SK-N-SH (cell line): Measurements from ENCODE around the gene ANKUB1. TPM values are rescaled to one million over a fixed set of nuclear protein-coding genes. Genes with fewer than 3 reads are reported as not detected.

ENCODE experiments used
- CTCF ChIA-PET: fragments of 300-600, 350-600 bp; formaldehyde crosslinking; extraction: SDS; loops from one replicate; lab custom pipeline; 2021; lab: Yijun Ruan, JAX
- POLR2A ChIA-PET: fragments of 350-600 bp; sonication (Branson Sonifier 250); formaldehyde crosslinking; extraction: SDS; loops from one replicate; lab custom pipeline; 2020; ENCODE audit warnings: antibody characterized with exemption, inconsistent platforms; lab: Yijun Ruan, JAX
- DNase-seq: peaks from one replicate; pipeline ENCODE4 v3.0.0; 2012
- H2AFZ ChIP-seq: fragments of 200-600 bp; sonication (generic); 2 replicates; pipeline ENCODE4 v1.8.1; 2016; ENCODE audit warnings: antibody characterized with exemption, mild to moderate bottlenecking, low read depth
- H3F3A ChIP-seq: fragments of 200-600 bp; sonication (generic); replicated peaks from 2 replicates; pipeline ENCODE3; 2016; ENCODE audit warnings: antibody characterized with exemption, mild to moderate bottlenecking; ENCODE audit not compliant: insufficient read depth
- H3K27ac ChIP-seq, 2 experiments: fragments of 200-500 bp in 1 of 2; fragments of 200-600 bp in 1 of 2; sonication (Bioruptor generic) in 1 of 2; sonication (generic), shearing (Covaris generic) in 1 of 2; 2 replicates each; pipeline versions ENCODE4 v1.5.1 to v1.6.1; 2014 to 2016; ENCODE audit warnings: low read depth in 2 of 2, inconsistent platforms in 1 of 2, low read length in 1 of 2, mild to moderate bottlenecking in 1 of 2, mixed read lengths in 1 of 2
- H3K27me3 ChIP-seq: fragments of 200-600 bp; sonication (generic), shearing (Covaris generic); 2 replicates; pipeline ENCODE4 v1.6.1; 2016; ENCODE audit warnings: mixed run types; ENCODE audit not compliant: insufficient read depth
- H3K36me3 ChIP-seq, 2 experiments: fragments of 200-500 bp in 1 of 2; fragments of 200-600 bp in 1 of 2; sonication (Bioruptor generic) in 1 of 2; sonication (generic) in 1 of 2; replicated peaks in 1 of 2; 2 replicates each; pipeline versions ENCODE3 to v1.5.1; 2014 to 2016; ENCODE audit warnings: low read length in 1 of 2, mild to moderate bottlenecking in 1 of 2; ENCODE audit not compliant: insufficient read depth in 2 of 2, control insufficient read depth in 1 of 2
- H3K4me1 ChIP-seq, 2 experiments: fragments of 200-500 bp in 1 of 2; fragments of 200-600 bp in 1 of 2; sonication (Bioruptor generic) in 1 of 2; sonication (generic), shearing (Covaris generic) in 1 of 2; 2 replicates each; pipeline versions ENCODE4 v1.5.1 to v1.6.1; 2014 to 2016; ENCODE audit warnings: low read depth in 1 of 2, low read length in 1 of 2, mixed run types in 1 of 2; ENCODE audit not compliant: insufficient read depth in 2 of 2, control insufficient read depth in 1 of 2
- H3K4me2 ChIP-seq: fragments of 200-600 bp; sonication (generic), shearing (Covaris generic); 2 replicates; pipeline ENCODE4 v1.6.1; 2017; ENCODE audit warnings: mixed run types
- H3K4me3 ChIP-seq, 2 experiments: fragments of 200-500 bp in 1 of 2; fragments of 200-600 bp in 1 of 2; sonication (Bioruptor generic) in 1 of 2; sonication (generic), shearing (Covaris generic) in 1 of 2; 2 replicates each; pipeline versions ENCODE4 v1.5.1 to v1.8.1; 2014 to 2016; ENCODE audit warnings: low read depth in 2 of 2, inconsistent platforms in 1 of 2, low read length in 1 of 2, mild to moderate bottlenecking in 1 of 2, mixed read lengths in 1 of 2, moderate library complexity in 1 of 2
- H3K79me2 ChIP-seq: fragments of 200-600 bp; sonication (generic); 2 replicates; pipeline ENCODE4 v1.8.1; 2017; ENCODE audit warnings: mild to moderate bottlenecking; ENCODE audit not compliant: insufficient read depth
- H3K9ac ChIP-seq: fragments of 200-600 bp; sonication (generic); 2 replicates; pipeline ENCODE4 v1.6.1; 2017; ENCODE audit warnings: mixed run types
- H3K9me2 ChIP-seq: fragments of 200-600 bp; sonication (generic); 2 replicates; pipeline ENCODE4 v1.6.1; 2017; ENCODE audit warnings: mixed run types
- H3K9me3 ChIP-seq: fragments of 200-600 bp; sonication (generic); 2 replicates; pipeline ENCODE4 v1.6.1; 2017; ENCODE audit warnings: mixed run types, mild to moderate bottlenecking, moderate library complexity
- H4K20me1 ChIP-seq: fragments of 200-600 bp; sonication (generic); 2 replicates; pipeline ENCODE4 v1.6.1; 2017; ENCODE audit warnings: mild to moderate bottlenecking, mixed run types; ENCODE audit not compliant: insufficient read depth
- CHD2 ChIP-seq: fragments of 150-350 bp; IDR thresholded peaks from 2 replicates; pipeline ENCODE4 v1.6.1; 2018; ENCODE audit warnings: low read length; ENCODE audit not compliant: partially characterized antibody
- ELF1 ChIP-seq: IDR thresholded peaks from 2 replicates; pipeline ENCODE4 v1.4.0; 2012
- EP300 ChIP-seq, 2 experiments: IDR thresholded peaks; 2 replicates each; pipeline versions ENCODE4 v1.4.0 to v1.6.1; 2012; ENCODE audit warnings: borderline replicate concordance in 1 of 2, low read depth in 1 of 2, low read length in 1 of 2
- FOXJ3 ChIP-seq: sonication (generic); formaldehyde crosslinking; IDR thresholded peaks from 2 replicates; pipeline ENCODE4 v1.5.1; 2020; ENCODE audit warnings: mild to moderate bottlenecking, missing genetic modification reagents
- GABPA ChIP-seq: IDR thresholded peaks from 2 replicates; pipeline ENCODE4 v1.4.0; 2012; ENCODE audit warnings: low read depth, mild to moderate bottlenecking
- JUND ChIP-seq: IDR thresholded peaks from 2 replicates; pipeline ENCODE4 v1.4.0; 2012
- MEF2A ChIP-seq: IDR thresholded peaks from 2 replicates; pipeline ENCODE4 v1.4.0; 2012; ENCODE audit warnings: low read depth, borderline replicate concordance
- MXI1 ChIP-seq: IDR thresholded peaks from 2 replicates; pipeline ENCODE4 v1.6.1; 2012; ENCODE audit warnings: mild to moderate bottlenecking, low read depth, low read length, improper control_type of control experiment
- NRF1 ChIP-seq: IDR thresholded peaks from 2 replicates; pipeline ENCODE4 v1.6.1; 2012; ENCODE audit warnings: low read depth, mild to moderate bottlenecking, low read length
- RAD21 ChIP-seq: IDR thresholded peaks from 2 replicates; pipeline ENCODE4 v1.6.1; 2012; ENCODE audit warnings: mild to moderate bottlenecking, low read length
- RCOR1 ChIP-seq: fragments of 150-350 bp; IDR thresholded peaks from 2 replicates; pipeline ENCODE4 v1.6.1; 2017; ENCODE audit warnings: antibody characterized with exemption, low read length
- RFX5 ChIP-seq: IDR thresholded peaks from 2 replicates; pipeline ENCODE4 v1.6.1; 2012; ENCODE audit warnings: mild to moderate bottlenecking, improper control_type of control experiment, low read length
- RXRA ChIP-seq: IDR thresholded peaks from 2 replicates; pipeline ENCODE4 v1.4.0; 2012; ENCODE audit warnings: low read depth, mild to moderate bottlenecking, borderline replicate concordance
- SIN3A ChIP-seq: IDR thresholded peaks from 2 replicates; pipeline ENCODE4 v1.6.1; 2012; ENCODE audit warnings: low read depth, mild to moderate bottlenecking, low read length, moderate library complexity, borderline replicate concordance
- SMC3 ChIP-seq: IDR thresholded peaks from 2 replicates; pipeline ENCODE4 v1.6.1; 2012; ENCODE audit warnings: low read depth, low read length, improper control_type of control experiment
- TAF1 ChIP-seq: IDR thresholded peaks from 2 replicates; pipeline ENCODE4 v1.6.1; 2012; ENCODE audit warnings: low read depth, mild to moderate bottlenecking, low read length, moderate library complexity, borderline replicate concordance
- YY1 ChIP-seq: IDR thresholded peaks from 2 replicates; pipeline ENCODE4 v1.4.0; 2012; ENCODE audit warnings: low read depth, mild to moderate bottlenecking
- WGBS: methylation state at CpG from one replicate; pipeline ENCODE4 v1.1.6; 2017; ENCODE audit warnings: low lambda C conversion rate; 5-methylcytosine and 5-hydroxymethylcytosine counted together
- polyA plus RNA-seq, 3 experiments: library from polyadenylated mRNA; depleted of rRNA; stranded (reverse); fragments of >200 nt; gene quantifications; 2 replicates each; pipeline ENCODE4 v1.2.3, GENCODE V29; 2012
- TF ChIP-seq, protein P1 (sequence below): IDR thresholded peaks from 2 replicates; pipeline ENCODE4 v1.4.0; 2012; ENCODE audit warnings: low read depth
- TF ChIP-seq, protein P2 (sequence below): fragments of 150-350 bp; IDR thresholded peaks from 2 replicates; pipeline ENCODE4 v1.6.1; 2016; ENCODE audit warnings: mild to moderate bottlenecking, low read depth, low read length
- TF ChIP-seq, protein P3 (sequence below): IDR thresholded peaks from 2 replicates; pipeline ENCODE4; 2012

The ANKUB1 gene
- polyA plus RNA-seq, 1 of the 3 experiments (the other 2 are of a cell fraction): not detected

- no peak overlapping the region for H2AFZ ChIP-seq
- CTCF ChIA-PET: interaction anchor here (1.0 to 1.7 kb wide), 3 partner anchors 10 to 215 kb away, joined by 3 to 8 read pairs (median 4); no protein-coding TSS in a partner anchor
- TF ChIP-seq FOXJ3 (CRISPR knock-in tag): no peak
- TF ChIP-seq RFX5: no peak
- TF ChIP-seq, protein P1, sequence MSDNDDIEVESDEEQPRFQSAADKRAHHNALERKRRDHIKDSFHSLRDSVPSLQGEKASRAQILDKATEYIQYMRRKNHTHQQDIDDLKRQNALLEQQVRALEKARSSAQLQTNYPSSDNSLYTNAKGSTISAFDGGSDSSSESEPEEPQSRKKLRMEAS: no peak
- TF ChIP-seq GABPA: no peak
- TF ChIP-seq SMC3: no peak
- TF ChIP-seq EP300 (IDR thresholded peaks at IDR 0.05; ENCODE audit: borderline replicate concordance in 1 of 2, low read depth in 1 of 2, low read length in 1 of 2): no peak
- no peak for TF ChIP-seq MEF2A
- no peak for TF ChIP-seq YY1
- TF ChIP-seq CHD2: no peak
- TF ChIP-seq, protein P2, sequence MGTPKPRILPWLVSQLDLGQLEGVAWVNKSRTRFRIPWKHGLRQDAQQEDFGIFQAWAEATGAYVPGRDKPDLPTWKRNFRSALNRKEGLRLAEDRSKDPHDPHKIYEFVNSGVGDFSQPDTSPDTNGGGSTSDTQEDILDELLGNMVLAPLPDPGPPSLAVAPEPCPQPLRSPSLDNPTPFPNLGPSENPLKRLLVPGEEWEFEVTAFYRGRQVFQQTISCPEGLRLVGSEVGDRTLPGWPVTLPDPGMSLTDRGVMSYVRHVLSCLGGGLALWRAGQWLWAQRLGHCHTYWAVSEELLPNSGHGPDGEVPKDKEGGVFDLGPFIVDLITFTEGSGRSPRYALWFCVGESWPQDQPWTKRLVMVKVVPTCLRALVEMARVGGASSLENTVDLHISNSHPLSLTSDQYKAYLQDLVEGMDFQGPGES: no peak
- TF ChIP-seq ELF1: no peak
- no peak for TF ChIP-seq NRF1
- no peak for TF ChIP-seq RAD21
- no peak for TF ChIP-seq MXI1
- no peak for TF ChIP-seq RXRA
- TF ChIP-seq, protein P3, sequence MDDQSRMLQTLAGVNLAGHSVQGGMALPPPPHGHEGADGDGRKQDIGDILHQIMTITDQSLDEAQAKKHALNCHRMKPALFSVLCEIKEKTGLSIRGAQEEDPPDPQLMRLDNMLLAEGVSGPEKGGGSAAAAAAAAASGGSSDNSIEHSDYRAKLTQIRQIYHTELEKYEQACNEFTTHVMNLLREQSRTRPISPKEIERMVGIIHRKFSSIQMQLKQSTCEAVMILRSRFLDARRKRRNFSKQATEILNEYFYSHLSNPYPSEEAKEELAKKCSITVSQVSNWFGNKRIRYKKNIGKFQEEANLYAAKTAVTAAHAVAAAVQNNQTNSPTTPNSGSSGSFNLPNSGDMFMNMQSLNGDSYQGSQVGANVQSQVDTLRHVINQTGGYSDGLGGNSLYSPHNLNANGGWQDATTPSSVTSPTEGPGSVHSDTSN: no peak
- no peak for TF ChIP-seq SIN3A
- TF ChIP-seq RCOR1: no peak
- no peak for TF ChIP-seq JUND
- no peak for TF ChIP-seq TAF1
- POLR2A ChIA-PET: no interaction called here
- H3F3A ChIP-seq: no peaks in the 10 kb centered on the region
- no peak overlapping the region for H3K4me3 ChIP-seq
- H3K9ac ChIP-seq: no peak overlapping the region
- H3K4me1 ChIP-seq: no peaks in the 10 kb centered on the region
- H3K9me2 ChIP-seq: no peaks in the 10 kb centered on the region
- H3K4me2 ChIP-seq: no peak overlapping the region
- H4K20me1 ChIP-seq: no peaks in the 10 kb centered on the region
- WGBS: 94% methylated on average over 2 of the region's 2 CpGs
- DNase-seq: no peak
- no peaks in the 10 kb centered on the region for H3K36me3 ChIP-seq
- no peaks in the 10 kb centered on the region for H3K9me3 ChIP-seq
- no peak overlapping the region for H3K27ac ChIP-seq
- H3K79me2 ChIP-seq: no peaks in the 10 kb centered on the region
- H3K27me3 ChIP-seq: no peaks in the 10 kb centered on the region
Observed at GRCh38 chr3:149727656-149728055, 64.7 kb downstream of the ANKUB1 start.
